Coronary artery (tissue), 2 donors: ENCODE data around the gene GOLGA5.
"Not testable (repeated sequence)": the region's sequence is repeated elsewhere in the genome, so short reads cannot be mapped to it uniquely, and the experiment has no call there.

ENCODE experiments used
- DNase-seq: peaks from one replicate; pipeline ENCODE4 v3.0.0-alpha.2; 2017; ENCODE audit warnings: low spot score
- H3K27ac ChIP-seq, 2 donors: fragments of 200-600 bp; sonication (generic); one replicate each; pipeline ENCODE4 v1.5.1; 2016 to 2019
- H3K4me3 ChIP-seq: fragments of 200-600 bp; sonication (generic); 2 replicates; pipeline ENCODE4 v1.5.1; 2016; ENCODE audit warnings: mild to moderate bottlenecking, moderate library complexity
- TF ChIP-seq, protein P1 (sequence below): fragments of 200-600 bp; sonication (generic); IDR thresholded peaks from one replicate; pipeline ENCODE4 v1.5.1; 2019; ENCODE audit warnings: antibody characterized with exemption

GOLGA5 gene

GRCh38 chr14:92819011-92819597 is 25.0 kb downstream of the GOLGA5 start:
- TF ChIP-seq, protein P1, sequence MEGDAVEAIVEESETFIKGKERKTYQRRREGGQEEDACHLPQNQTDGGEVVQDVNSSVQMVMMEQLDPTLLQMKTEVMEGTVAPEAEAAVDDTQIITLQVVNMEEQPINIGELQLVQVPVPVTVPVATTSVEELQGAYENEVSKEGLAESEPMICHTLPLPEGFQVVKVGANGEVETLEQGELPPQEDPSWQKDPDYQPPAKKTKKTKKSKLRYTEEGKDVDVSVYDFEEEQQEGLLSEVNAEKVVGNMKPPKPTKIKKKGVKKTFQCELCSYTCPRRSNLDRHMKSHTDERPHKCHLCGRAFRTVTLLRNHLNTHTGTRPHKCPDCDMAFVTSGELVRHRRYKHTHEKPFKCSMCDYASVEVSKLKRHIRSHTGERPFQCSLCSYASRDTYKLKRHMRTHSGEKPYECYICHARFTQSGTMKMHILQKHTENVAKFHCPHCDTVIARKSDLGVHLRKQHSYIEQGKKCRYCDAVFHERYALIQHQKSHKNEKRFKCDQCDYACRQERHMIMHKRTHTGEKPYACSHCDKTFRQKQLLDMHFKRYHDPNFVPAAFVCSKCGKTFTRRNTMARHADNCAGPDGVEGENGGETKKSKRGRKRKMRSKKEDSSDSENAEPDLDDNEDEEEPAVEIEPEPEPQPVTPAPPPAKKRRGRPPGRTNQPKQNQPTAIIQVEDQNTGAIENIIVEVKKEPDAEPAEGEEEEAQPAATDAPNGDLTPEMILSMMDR: no peak
- DNase-seq: no peak
- H3K27ac ChIP-seq: no peak overlapping the region

GRCh38 chr14:92819680-92820535 is 25.8 kb downstream of the GOLGA5 start:
- not testable (repeated sequence) for H3K27ac ChIP-seq, DNase-seq, H3K4me3 ChIP-seq

More at GRCh38 chr14:92819011-92819597, 25.0 kb downstream of the GOLGA5 start:
- no peak overlapping the region for H3K4me3 ChIP-seq

DNA sequence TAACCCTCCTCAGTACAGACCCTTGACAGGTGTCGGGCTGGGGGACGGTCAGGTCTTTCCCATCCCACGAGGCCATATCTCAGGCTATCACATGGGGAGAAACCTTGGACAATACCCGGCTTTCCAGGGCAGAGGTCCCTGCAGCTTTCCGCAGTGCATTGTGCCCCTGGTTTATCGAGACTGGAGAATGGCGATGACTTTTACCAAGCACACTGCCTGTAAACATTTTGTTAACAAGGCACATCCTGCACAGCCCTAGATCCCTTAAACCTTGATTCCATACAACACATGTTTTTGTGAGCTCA is 26.4 kb downstream of the GOLGA5 start:
- DNase-seq, H3K27ac ChIP-seq: not testable (repeated sequence)

DNA sequence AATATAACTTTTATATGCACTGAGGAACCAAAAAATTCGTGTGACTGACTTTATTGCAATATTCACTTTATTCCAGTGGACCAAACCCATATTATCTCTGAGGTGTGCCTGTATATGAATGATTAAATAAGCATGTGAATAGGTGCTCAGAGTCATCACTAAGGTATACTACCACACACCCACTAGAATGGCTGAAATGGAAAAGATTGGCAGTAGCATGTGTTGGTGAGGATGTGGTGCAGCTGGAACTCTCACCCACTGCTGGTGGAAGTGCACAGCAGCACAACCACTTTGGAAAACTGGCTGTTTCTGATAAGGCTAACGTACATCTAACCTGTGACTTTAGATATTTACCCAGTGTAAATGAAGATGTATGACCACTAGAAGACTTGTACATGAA is 36.8 kb downstream of the GOLGA5 start:
- no peak for DNase-seq
- TF ChIP-seq, protein P1: no peak
- Histone ChIP-seq H3K4me3 (no peak overlapping the region), H3K27ac (no peak overlapping the region)

More for the DNA sequence above, 26.4 kb downstream of the GOLGA5 start:
- not testable (repeated sequence) for H3K4me3 ChIP-seq

- DNase-seq: no peak
- Histone ChIP-seq H3K4me3 (no peak overlapping the region), H3K27ac (no peak overlapping the region)
- TF ChIP-seq, protein P1: no peak
These were observed 38.1 kb downstream of the GOLGA5 start for GRCh38 chr14:92832137-92832700.

DNA sequence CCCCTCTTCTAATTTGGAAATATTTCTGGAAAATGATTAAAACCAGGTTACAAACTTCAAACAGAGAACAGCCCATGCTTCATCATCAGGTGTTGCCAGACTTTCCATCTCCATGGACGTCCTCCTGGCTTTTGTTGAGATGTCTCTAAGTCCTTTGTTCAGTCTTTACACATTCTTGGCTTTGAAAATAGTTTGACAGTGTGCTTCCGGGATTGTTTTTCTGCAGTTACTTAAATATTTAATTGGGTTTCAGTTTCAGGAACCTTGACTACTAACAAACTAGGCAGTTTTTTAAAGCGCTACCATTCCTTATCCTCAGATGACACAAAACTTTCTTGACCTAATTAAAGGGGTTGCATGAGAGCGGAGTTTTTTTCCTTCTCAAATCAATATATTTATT is 47.8 kb downstream of the GOLGA5 start:
- TF ChIP-seq, protein P1: no peak
- H3K4me3 ChIP-seq: no peak overlapping the region
- H3K27ac ChIP-seq: no peak overlapping the region
- DNase-seq: no peak

DNA sequence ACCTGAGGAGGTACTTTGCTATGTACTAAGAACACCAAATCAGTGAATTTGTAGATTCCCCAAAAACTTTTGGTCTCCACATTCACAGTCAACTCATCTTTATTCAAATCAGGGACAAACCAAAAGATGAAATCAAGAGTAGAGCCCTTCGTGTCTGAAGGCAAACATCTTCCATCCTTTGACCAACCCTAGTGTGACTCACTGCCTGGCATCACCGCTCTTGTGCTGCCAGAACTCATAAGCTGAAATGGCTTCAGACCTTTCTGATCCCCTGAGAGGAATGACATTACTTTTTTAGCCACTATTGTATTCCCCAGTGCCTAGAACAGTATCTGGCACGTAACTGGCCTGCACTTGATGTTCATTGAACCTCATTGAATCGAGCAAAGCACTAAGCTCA is 50.1 kb downstream of the GOLGA5 start:
- DNase-seq: no peak
- Histone ChIP-seq H3K27ac (no peak overlapping the region), H3K4me3 (no peak overlapping the region)
- TF ChIP-seq, protein P1: no peak
